Endothelial cell (in vitro differentiated cells): ENCODE data around the gene ALK. TPM values are rescaled to one million over a fixed set of nuclear protein-coding genes. Genes with fewer than 3 reads are reported as not detected.

Source experiments
- DNase-seq: peaks from one replicate; pipeline ENCODE4 v3.0.0; 2021; ENCODE audit warnings: low spot score
- H3K27ac Mint-ChIP-seq: one replicate; pipeline ENCODE4 v1.8.0; 2021; ENCODE audit warnings: mixed read lengths, inconsistent platforms; ENCODE audit not compliant: unreplicated experiment
- H3K27me3 Mint-ChIP-seq: one replicate; pipeline ENCODE4 v1.8.0; 2021; ENCODE audit warnings: mild to moderate bottlenecking, moderate library complexity, mixed read lengths, inconsistent platforms; ENCODE audit not compliant: unreplicated experiment
- H3K36me3 Mint-ChIP-seq: one replicate; pipeline ENCODE4 v1.8.0; 2021; ENCODE audit warnings: mild to moderate bottlenecking, low read depth, mixed read lengths, inconsistent platforms; ENCODE audit not compliant: unreplicated experiment
- H3K4me1 Mint-ChIP-seq: one replicate; pipeline ENCODE4 v1.8.0; 2021; ENCODE audit warnings: mild to moderate bottlenecking, mixed read lengths, inconsistent platforms; ENCODE audit not compliant: unreplicated experiment
- H3K4me3 Mint-ChIP-seq: one replicate; pipeline ENCODE4 v1.8.0; 2021; ENCODE audit warnings: mild to moderate bottlenecking, mixed read lengths, inconsistent platforms; ENCODE audit not compliant: unreplicated experiment
- H3K9me3 Mint-ChIP-seq: one replicate; pipeline ENCODE4 v1.8.0; 2021; ENCODE audit warnings: mixed read lengths, inconsistent platforms; ENCODE audit not compliant: unreplicated experiment
- CTCF ChIP-seq: fragments of 200-600 bp; sonication (generic); IDR thresholded peaks from one replicate; pipeline ENCODE4 v1.5.0; 2021; ENCODE audit warnings: antibody characterized with exemption; ENCODE audit not compliant: unreplicated experiment
- total RNA-seq: library from RNA; stranded (reverse); fragmentation: NEBNext Ultra II Directional; extraction: Animal tissue kit (Norgen Biotek cat#: 25700); gene quantifications from one replicate; pipeline ENCODE4 v1.2.1, GENCODE V29; 2021; ENCODE audit not compliant: unreplicated experiment

Gene ALK
- total RNA-seq, 1 donor from 2014 or later, result 0.05 TPM

- Mint-ChIP-seq H3K9me3 (no peaks in the 10 kb centered on the region), H3K27ac (no peak overlapping the region), H3K4me3 (no peak overlapping the region), H3K27me3 (no peaks in the 10 kb centered on the region), H3K36me3 (no peaks in the 10 kb centered on the region), H3K4me1 (no peaks in the 10 kb centered on the region)
- no peak for TF ChIP-seq CTCF
- no peak for DNase-seq
Observed at GRCh38 chr2:29496198-29496597, 425.2 kb downstream of the ALK start.

- no peaks in the 10 kb centered on the region for H3K27me3 Mint-ChIP-seq
- TF ChIP-seq CTCF, result no peak
- H3K27ac Mint-ChIP-seq, result no peak overlapping the region
- no peak overlapping the region for H3K4me3 Mint-ChIP-seq
- no peaks in the 10 kb centered on the region for H3K9me3 Mint-ChIP-seq
- DNase-seq, result no peak
- no peaks in the 10 kb centered on the region for H3K4me1 Mint-ChIP-seq
- H3K36me3 Mint-ChIP-seq, result no peaks in the 10 kb centered on the region
Observed at GRCh38 chr2:29495536-29496060, 425.8 kb downstream of the ALK start.

- Mint-ChIP-seq H3K27me3 (no peaks in the 10 kb centered on the region), H3K9me3 (no peaks in the 10 kb centered on the region), H3K27ac (no peak overlapping the region), H3K4me3 (no peak overlapping the region), H3K4me1 (no peaks in the 10 kb centered on the region), H3K36me3 (no peaks in the 10 kb centered on the region)
- no peak for TF ChIP-seq CTCF
- DNase-seq, result no peak
Observed at GRCh38 chr2:29495068-29495467, 426.3 kb downstream of the ALK start.

GRCh38 chr2:29492701-29493100 lies 428.7 kb downstream of the ALK start:
- no peak for TF ChIP-seq CTCF
- H3K9me3 Mint-ChIP-seq, result no peaks in the 10 kb centered on the region
- H3K27ac Mint-ChIP-seq, result no peak overlapping the region
- H3K4me1 Mint-ChIP-seq, result no peaks in the 10 kb centered on the region
- H3K27me3 Mint-ChIP-seq, result no peaks in the 10 kb centered on the region
- no peaks in the 10 kb centered on the region for H3K36me3 Mint-ChIP-seq
- DNase-seq, result no peak
- H3K4me3 Mint-ChIP-seq, result no peak overlapping the region

GRCh38 chr2:29490045-29490444 lies 431.3 kb downstream of the ALK start:
- no peak for TF ChIP-seq CTCF
- H3K4me1 Mint-ChIP-seq, result peaks cover 5% of the 10 kb centered on the region
- H3K4me3 Mint-ChIP-seq, result no peak overlapping the region
- H3K27me3 Mint-ChIP-seq, result no peaks in the 10 kb centered on the region
- H3K27ac Mint-ChIP-seq, result no peak overlapping the region
- DNase-seq, result no peak
- no peaks in the 10 kb centered on the region for H3K36me3 Mint-ChIP-seq
- H3K9me3 Mint-ChIP-seq, result no peaks in the 10 kb centered on the region
